Suprapubic skin (tissue), 4 donors: ENCODE measurements around the gene DNAH14. TPM values are rescaled to one million over a fixed set of nuclear protein-coding genes. Genes with fewer than 3 reads are reported as not detected.

Experiments used
- DNase-seq, 2 donors: peaks; one replicate each; pipeline ENCODE4 v3.0.0-alpha.2; 2019; ENCODE audit warnings: low spot score in 2 of 2
- H3K27ac ChIP-seq: fragments of 200-600 bp; sonication (generic); one replicate; pipeline ENCODE4 v1.5.1; 2019
- H3K27me3 ChIP-seq: fragments of 200-600 bp; sonication (generic); one replicate; pipeline ENCODE4 v1.5.1; 2019
- H3K36me3 ChIP-seq: fragments of 200-600 bp; sonication (generic); one replicate; pipeline ENCODE4 v1.5.1; 2019
- H3K4me1 ChIP-seq: fragments of 200-600 bp; sonication (generic); one replicate; pipeline ENCODE4 v1.5.1; 2019
- H3K4me3 ChIP-seq: fragments of 200-600 bp; sonication (generic); one replicate; pipeline ENCODE4 v1.5.1; 2019; ENCODE audit warnings: mild to moderate bottlenecking
- H3K9me3 ChIP-seq: fragments of 200-600 bp; sonication (generic); one replicate; pipeline ENCODE4 v1.5.1; 2019
- CTCF ChIP-seq, 2 donors: fragments of 200-600 bp in 1 of 2; fragments of 450-650 bp in 1 of 2; sonication (generic) in 1 of 2; IDR thresholded peaks; one replicate each; pipeline ENCODE4 v1.5.1; 2016 to 2019; ENCODE audit warnings: antibody characterized with exemption in 2 of 2, mild to moderate bottlenecking in 1 of 2, moderate library complexity in 1 of 2
- EP300 ChIP-seq: sonication (generic); formaldehyde crosslinking; IDR thresholded peaks from one replicate; pipeline ENCODE4 v1.6.1; 2017; ENCODE audit warnings: antibody characterized with exemption
- POLR2A ChIP-seq, 2 donors: fragments of 450-650 bp; IDR thresholded peaks; one replicate each; pipeline ENCODE4 v1.6.1; 2017; ENCODE audit warnings: antibody characterized with exemption in 2 of 2, mild to moderate bottlenecking in 2 of 2, moderate library complexity in 2 of 2
- POLR2AphosphoS5 ChIP-seq, 3 donors: sonication (generic); formaldehyde crosslinking; IDR thresholded peaks; one replicate each; pipeline ENCODE4 v1.6.1; 2017; ENCODE audit warnings: antibody characterized with exemption in 3 of 3
- WGBS: methylation state at CpG from one replicate; pipeline ENCODE4 v1.1.5; 2018; 5-methylcytosine and 5-hydroxymethylcytosine counted together
- total RNA-seq, 4 donors: library from RNA; depleted of rRNA; stranded (reverse); fragments of >200 nt; gene quantifications; one replicate each; pipeline ENCODE4 v1.1.0, GENCODE V29; 2016

Gene DNAH14
- total RNA-seq, 4 donors from 2014 or later, result 4.2 to 6.2 (median 5.4) TPM

- Histone ChIP-seq H3K4me1 (no peaks in the 10 kb centered on the region), H3K9me3 (peaks cover 3% of the 10 kb centered on the region), H3K27me3 (no peaks in the 10 kb centered on the region), H3K36me3 (no peaks in the 10 kb centered on the region), H3K4me3 (no peak overlapping the region), H3K27ac (no peak overlapping the region)
- no peak for DNase-seq
- 89% methylated on average over 3 of the region's 3 CpGs for WGBS
- TF ChIP-seq POLR2A (IDR thresholded peaks at IDR 0.05), result no peak
- no peak for TF ChIP-seq CTCF (IDR thresholded peaks at IDR 0.05)
- no peak for TF ChIP-seq POLR2AphosphoS5 (IDR thresholded peaks at IDR 0.05)
- TF ChIP-seq EP300, result no peak
These were observed 313.1 kb downstream of the DNAH14 start for GRCh38 chr1:225242611-225243010.

GRCh38 chr1:225250432-225250831, 321.0 kb downstream of the DNAH14 start:
- 68% methylated on average over 4 of the region's 4 CpGs for WGBS
- TF ChIP-seq POLR2A (IDR thresholded peaks at IDR 0.05) (no peak), CTCF (IDR thresholded peaks at IDR 0.05) (no peak), POLR2AphosphoS5 (IDR thresholded peaks at IDR 0.05) (no peak), EP300 (no peak)
- Histone ChIP-seq H3K4me3 (no peak overlapping the region), H3K9me3 (peaks cover 5% of the 10 kb centered on the region), H3K27ac (no peak overlapping the region), H3K36me3 (no peaks in the 10 kb centered on the region), H3K27me3 (no peaks in the 10 kb centered on the region), H3K4me1 (no peaks in the 10 kb centered on the region)
- DNase-seq, result no peak

- H3K4me1 ChIP-seq, result no peaks in the 10 kb centered on the region
- no peak overlapping the region for H3K4me3 ChIP-seq
- DNase-seq, result no peak
These were observed 323.7 kb downstream of the DNAH14 start for GRCh38 chr1:225253173-225253572.

GRCh38 chr1:225253784-225254183, 324.3 kb downstream of the DNAH14 start:
- Histone ChIP-seq H3K27ac (no peak overlapping the region), H3K36me3 (no peaks in the 10 kb centered on the region), H3K27me3 (no peaks in the 10 kb centered on the region), H3K4me1 (no peaks in the 10 kb centered on the region), H3K9me3 (no peaks in the 10 kb centered on the region), H3K4me3 (no peak overlapping the region)
- DNase-seq, result no peak
- TF ChIP-seq POLR2AphosphoS5 (IDR thresholded peaks at IDR 0.05) (no peak), EP300 (no peak), CTCF (IDR thresholded peaks at IDR 0.05) (no peak), POLR2A (IDR thresholded peaks at IDR 0.05) (no peak)
- 91% methylated on average over 3 of the region's 3 CpGs for WGBS

More at GRCh38 chr1:225253173-225253572, 323.7 kb downstream of the DNAH14 start:
- Histone ChIP-seq H3K27me3 (no peaks in the 10 kb centered on the region), H3K36me3 (no peaks in the 10 kb centered on the region), H3K9me3 (no peaks in the 10 kb centered on the region), H3K27ac (no peak overlapping the region)
- TF ChIP-seq POLR2A (IDR thresholded peaks at IDR 0.05), result no peak
- TF ChIP-seq EP300, result no peak
- no peak for TF ChIP-seq POLR2AphosphoS5 (IDR thresholded peaks at IDR 0.05)
- no peak for TF ChIP-seq CTCF (IDR thresholded peaks at IDR 0.05)
- WGBS, result 83% methylated on average over 4 of the region's 4 CpGs

GRCh38 chr1:225254676-225255075, 325.2 kb downstream of the DNAH14 start:
- Histone ChIP-seq H3K4me3 (no peak overlapping the region), H3K4me1 (no peaks in the 10 kb centered on the region), H3K27me3 (no peaks in the 10 kb centered on the region), H3K27ac (no peak overlapping the region), H3K36me3 (no peaks in the 10 kb centered on the region), H3K9me3 (no peaks in the 10 kb centered on the region)
- TF ChIP-seq EP300, result no peak
- no peak for TF ChIP-seq CTCF (IDR thresholded peaks at IDR 0.05)
- no peak for TF ChIP-seq POLR2A (IDR thresholded peaks at IDR 0.05)
- TF ChIP-seq POLR2AphosphoS5 (IDR thresholded peaks at IDR 0.05), result no peak
- no peak for DNase-seq
- 83% methylated on average over 4 of the region's 4 CpGs for WGBS
